Activated CD8-positive, alpha-beta T cell treated with anti-CD3 and anti-CD28 coated beads for 36 hours (primary cell): ENCODE data around the gene ALKAL2. TPM values are rescaled to one million over a fixed set of nuclear protein-coding genes. Genes with fewer than 3 reads are reported as not detected.

Experiments used
- ATAC-seq: fragments of 200-7000 bp; cut with Tn5 transposase; one replicate; pipeline ENCODE4 v1.10.0; 2021; ENCODE audit warnings: mild to moderate bottlenecking, moderate library complexity
- CTCF ChIA-PET: fragments of 350-600 bp; sonication (Branson Sonifier 250); formaldehyde crosslinking; loops from one replicate; lab custom pipeline; 2021; ENCODE audit warnings: antibody characterized with exemption; lab: Charles Lee
- POLR2A ChIA-PET: fragments of 350-600 bp; sonication (Branson Sonifier 250); formaldehyde crosslinking; loops from one replicate; lab custom pipeline; 2021; ENCODE audit warnings: antibody characterized with exemption; lab: Charles Lee
- DNase-seq: peaks from one replicate; pipeline ENCODE4 v3.0.0-alpha.2; 2020
- H3K27ac Mint-ChIP-seq: one replicate; pipeline ENCODE4 v1.8.0; 2021; ENCODE audit warnings: mild to moderate bottlenecking, mixed read lengths
- H3K27me3 Mint-ChIP-seq: one replicate; pipeline ENCODE4 v1.8.0; 2021; ENCODE audit warnings: mixed read lengths
- H3K36me3 Mint-ChIP-seq: one replicate; pipeline ENCODE4 v1.8.0; 2021; ENCODE audit warnings: low read depth, mixed read lengths
- H3K4me1 Mint-ChIP-seq: one replicate; pipeline ENCODE4 v1.8.0; 2021; ENCODE audit warnings: low read depth, mixed read lengths
- H3K4me3 Mint-ChIP-seq: one replicate; pipeline ENCODE4 v1.8.0; 2021; ENCODE audit warnings: mild to moderate bottlenecking, moderate library complexity, mixed read lengths
- H3K9me3 Mint-ChIP-seq: one replicate; pipeline ENCODE4 v1.8.0; 2021; ENCODE audit warnings: mixed read lengths
- intact Hi-C: fragments of 100-400 bp; cut with micrococcal nuclease; formaldehyde crosslinking; loops from one replicate; pipeline ENCODE4 v1.10.0; 2022
- total RNA-seq, 2 experiments: library from RNA; stranded (reverse); gene quantifications; one replicate each; pipeline ENCODE4 v1.2.3, GENCODE V29; 2021
- TF ChIP-seq, protein P1 (sequence below): fragments of 200-600 bp; IDR thresholded peaks from one replicate; pipeline ENCODE4 v1.8.0; 2022; ENCODE audit warnings: antibody characterized with exemption, mild to moderate bottlenecking

The ALKAL2 gene
- total RNA-seq, 2 experiments from 2014 or later: not detected

DNA sequence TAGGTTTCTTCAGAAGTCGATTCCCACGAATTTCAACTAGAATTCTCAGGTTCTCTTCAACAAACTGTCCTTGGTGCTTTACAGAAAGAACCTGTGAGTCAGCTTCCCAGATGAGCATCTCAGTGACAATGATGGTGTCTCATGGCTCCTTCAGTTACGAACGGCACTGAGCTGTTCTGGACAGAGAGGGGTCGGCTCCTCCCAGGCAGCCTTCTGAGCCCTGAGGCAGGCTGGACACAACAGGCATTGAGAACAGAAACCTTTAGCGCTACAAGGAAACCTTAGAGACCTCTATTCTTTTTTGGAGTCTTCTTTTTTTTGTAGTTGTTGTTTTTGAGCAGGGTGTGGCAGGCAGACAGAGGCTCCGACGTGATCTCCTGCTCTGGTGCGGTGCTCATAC lies 35.1 kb upstream of the ALKAL2 start:
- peaks cover 15% of the 10 kb centered on the region for H3K9me3 Mint-ChIP-seq
- H3K4me3 Mint-ChIP-seq: no peak overlapping the region
- H3K27ac Mint-ChIP-seq: no peak overlapping the region
- ChIA-PET POLR2A (no interaction called here), CTCF (no interaction called here)
- peaks cover 9% of the 10 kb centered on the region for H3K36me3 Mint-ChIP-seq
- intact Hi-C loops: no loop called here
- DNase-seq: no peak
- H3K4me1 Mint-ChIP-seq: peaks cover 17% of the 10 kb centered on the region
- TF ChIP-seq, protein P1, sequence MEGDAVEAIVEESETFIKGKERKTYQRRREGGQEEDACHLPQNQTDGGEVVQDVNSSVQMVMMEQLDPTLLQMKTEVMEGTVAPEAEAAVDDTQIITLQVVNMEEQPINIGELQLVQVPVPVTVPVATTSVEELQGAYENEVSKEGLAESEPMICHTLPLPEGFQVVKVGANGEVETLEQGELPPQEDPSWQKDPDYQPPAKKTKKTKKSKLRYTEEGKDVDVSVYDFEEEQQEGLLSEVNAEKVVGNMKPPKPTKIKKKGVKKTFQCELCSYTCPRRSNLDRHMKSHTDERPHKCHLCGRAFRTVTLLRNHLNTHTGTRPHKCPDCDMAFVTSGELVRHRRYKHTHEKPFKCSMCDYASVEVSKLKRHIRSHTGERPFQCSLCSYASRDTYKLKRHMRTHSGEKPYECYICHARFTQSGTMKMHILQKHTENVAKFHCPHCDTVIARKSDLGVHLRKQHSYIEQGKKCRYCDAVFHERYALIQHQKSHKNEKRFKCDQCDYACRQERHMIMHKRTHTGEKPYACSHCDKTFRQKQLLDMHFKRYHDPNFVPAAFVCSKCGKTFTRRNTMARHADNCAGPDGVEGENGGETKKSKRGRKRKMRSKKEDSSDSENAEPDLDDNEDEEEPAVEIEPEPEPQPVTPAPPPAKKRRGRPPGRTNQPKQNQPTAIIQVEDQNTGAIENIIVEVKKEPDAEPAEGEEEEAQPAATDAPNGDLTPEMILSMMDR: no peak
- H3K27me3 Mint-ChIP-seq: peaks cover 20% of the 10 kb centered on the region
- ATAC-seq: no peak

DNA sequence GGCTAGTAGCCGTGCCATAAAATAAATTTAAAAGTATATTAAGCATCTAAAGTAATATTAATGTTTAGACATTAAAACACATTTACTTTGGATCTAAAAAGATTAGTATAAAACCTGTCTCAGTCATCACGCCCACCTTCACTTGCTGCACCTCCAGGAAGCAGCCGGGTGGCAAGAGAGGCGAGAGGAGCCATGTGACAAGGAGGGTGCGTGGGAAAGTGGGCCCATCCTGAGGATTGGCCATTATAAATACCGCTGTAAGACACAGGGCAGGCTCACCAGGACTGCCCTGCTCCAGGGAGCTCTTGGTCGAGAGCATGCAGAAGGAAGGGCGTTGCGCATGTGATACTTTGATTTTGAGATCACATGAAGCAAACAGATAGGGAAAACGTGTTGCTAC lies 34.4 kb upstream of the ALKAL2 start:
- ATAC-seq: no peak
- Mint-ChIP-seq H3K4me1 (peaks cover 24% of the 10 kb centered on the region), H3K27me3 (peaks cover 19% of the 10 kb centered on the region), H3K4me3 (no peak overlapping the region), H3K36me3 (peaks cover 8% of the 10 kb centered on the region), H3K9me3 (peaks cover 13% of the 10 kb centered on the region), H3K27ac (no peak overlapping the region)
- intact Hi-C loops: no loop called here
- DNase-seq: no peak
- CTCF ChIA-PET: no interaction called here
- POLR2A ChIA-PET: no interaction called here
- TF ChIP-seq, protein P1: no peak

DNA sequence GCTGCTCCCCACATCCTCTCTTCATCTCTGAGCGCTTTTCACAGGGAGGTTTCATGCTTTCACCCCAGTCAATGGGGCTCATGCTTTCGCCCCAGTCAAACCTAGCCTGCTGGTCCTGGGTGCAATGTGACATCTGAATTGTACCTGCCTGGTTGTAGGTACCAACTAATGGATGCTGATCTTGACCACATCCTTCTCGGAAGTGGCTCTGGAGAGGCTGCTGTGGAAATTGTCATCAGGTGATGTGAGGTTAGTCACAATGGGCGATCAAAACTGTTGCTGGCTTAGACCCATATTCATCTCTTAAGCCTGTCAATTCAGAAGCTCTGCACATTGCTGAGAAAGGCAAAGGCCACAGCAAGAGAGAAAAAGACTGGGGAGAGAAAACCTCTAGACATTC lies 32.7 kb upstream of the ALKAL2 start:
- Mint-ChIP-seq H3K4me3 (no peak overlapping the region), H3K27ac (no peak overlapping the region), H3K4me1 (peaks cover 28% of the 10 kb centered on the region), H3K27me3 (peaks cover 13% of the 10 kb centered on the region), H3K9me3 (peaks cover 5% of the 10 kb centered on the region), H3K36me3 (peaks cover 7% of the 10 kb centered on the region)
- TF ChIP-seq, protein P1: no peak
- intact Hi-C loops: no loop called here
- ChIA-PET POLR2A (no interaction called here), CTCF (no interaction called here)
- DNase-seq (no peak), ATAC-seq (no peak)

DNA sequence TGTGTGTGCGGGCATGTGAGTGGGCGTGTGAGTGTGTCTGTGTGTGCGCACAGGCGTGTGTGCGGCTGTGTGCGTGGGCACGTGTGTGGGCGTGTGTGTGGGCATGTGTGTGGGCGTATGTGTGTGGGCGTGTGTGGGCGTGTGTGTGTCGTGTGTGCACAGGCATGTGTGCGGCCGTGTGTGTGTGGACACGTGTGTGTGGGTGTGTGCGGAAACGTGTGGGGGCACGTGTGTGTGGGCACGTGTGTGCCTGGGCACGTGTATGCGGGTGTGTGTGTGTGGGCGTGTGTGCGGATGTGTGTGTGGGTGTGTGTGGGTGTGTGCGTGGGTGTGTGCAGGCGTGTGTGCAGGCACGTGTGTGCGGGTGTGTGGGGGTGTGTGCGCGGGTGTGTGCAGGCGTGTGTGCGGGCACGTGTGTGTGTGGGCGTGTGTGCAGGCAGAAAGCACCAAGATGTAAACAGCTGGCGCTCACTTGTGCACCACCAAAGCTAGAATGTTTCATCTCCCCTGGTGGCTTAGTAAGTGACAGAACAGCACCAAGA lies 31.2 kb upstream of the ALKAL2 start:
- Mint-ChIP-seq H3K4me3 (peak overlapping the region; percentile 64), H3K27me3 (peaks cover 10% of the 10 kb centered on the region), H3K9me3 (peaks cover 5% of the 10 kb centered on the region), H3K27ac (peak overlapping the region; percentile 89), H3K36me3 (peaks cover 7% of the 10 kb centered on the region), H3K4me1 (peaks cover 28% of the 10 kb centered on the region)
- ChIA-PET CTCF (no interaction called here), POLR2A (no interaction called here)
- ATAC-seq: no peak
- TF ChIP-seq, protein P1: no peak
- intact Hi-C loops: no loop called here
- DNase-seq: no peak

DNA sequence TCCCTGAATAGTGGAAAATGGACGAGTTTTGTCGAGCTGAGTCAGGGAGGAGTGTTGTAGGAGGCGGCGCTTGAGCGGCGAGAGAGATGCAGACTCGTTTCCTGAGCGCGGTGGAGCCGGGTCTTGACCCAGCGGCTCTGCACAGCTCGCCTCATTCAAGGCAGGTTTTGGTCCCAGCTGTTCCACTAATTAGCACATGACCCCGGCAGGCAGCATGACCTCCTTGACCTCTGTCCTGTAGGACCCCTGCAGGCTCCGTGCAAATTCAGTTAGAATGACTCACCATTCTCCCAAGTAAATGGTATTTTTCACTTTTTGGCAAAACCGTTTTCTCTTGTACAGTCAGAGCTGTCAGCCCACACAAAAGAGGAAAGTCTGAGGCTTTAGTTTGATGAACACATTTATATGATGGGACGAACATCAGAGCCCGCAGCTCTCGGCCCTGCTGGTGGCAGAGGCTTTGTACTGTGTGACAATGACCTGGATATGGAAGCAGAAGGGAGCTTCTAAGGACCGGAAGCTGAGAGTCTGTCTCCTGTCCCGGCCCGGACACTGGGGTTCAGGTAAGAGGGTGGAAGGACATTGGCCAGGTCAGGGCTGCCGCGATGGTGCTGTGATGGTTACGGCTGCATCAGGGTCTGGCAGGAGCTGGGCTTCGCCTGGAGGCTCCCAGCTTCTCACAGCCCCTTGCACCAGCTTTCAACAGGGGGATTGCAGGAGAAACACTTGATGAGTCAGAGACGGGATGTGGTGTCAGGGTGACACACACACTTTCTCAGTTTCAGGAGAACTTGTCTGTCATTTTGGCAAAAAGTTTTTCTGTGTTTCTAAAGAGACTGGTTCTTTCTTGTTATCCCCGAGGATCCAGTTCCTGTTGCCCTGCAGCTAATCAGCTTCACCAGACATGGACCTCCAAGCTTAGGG lies 29.9 kb upstream of the ALKAL2 start:
- Mint-ChIP-seq H3K27me3 (peaks cover 9% of the 10 kb centered on the region), H3K4me1 (peaks cover 28% of the 10 kb centered on the region), H3K27ac (peak overlapping the region; percentile 89), H3K4me3 (peak overlapping the region; percentile 64), H3K9me3 (peaks cover 5% of the 10 kb centered on the region), H3K36me3 (peaks cover 7% of the 10 kb centered on the region)
- ChIA-PET POLR2A (interaction anchor here (0.6 kb wide), 1 partner anchor 10 kb away, joined by 3 read pairs; no protein-coding TSS in a partner anchor), CTCF (interaction anchor here (0.8 to 1.1 kb wide), 2 partner anchors 15 to 27 kb away, joined by 3 read pairs; no protein-coding TSS in a partner anchor)
- DNase-seq: peak; percentile 68
- TF ChIP-seq, protein P1: no peak
- intact Hi-C loops: no loop called here
- ATAC-seq: peak; percentile 85
